Stimulated activated CD4-positive, alpha-beta T cell treated with anti-CD3 and anti-CD28 coated beads, Interleukin-4, amount 100 ng/mL, for 24 hours (primary cell): ENCODE data around the gene P3H1.
"Not testable (repeated sequence)": the region's sequence is repeated elsewhere in the genome, so short reads cannot be mapped to it uniquely, and the experiment has no call there.

Experiments used
- DNase-seq: peaks from one replicate; pipeline ENCODE4 v3.0.0-alpha.2; 2020

Gene P3H1

DNA sequence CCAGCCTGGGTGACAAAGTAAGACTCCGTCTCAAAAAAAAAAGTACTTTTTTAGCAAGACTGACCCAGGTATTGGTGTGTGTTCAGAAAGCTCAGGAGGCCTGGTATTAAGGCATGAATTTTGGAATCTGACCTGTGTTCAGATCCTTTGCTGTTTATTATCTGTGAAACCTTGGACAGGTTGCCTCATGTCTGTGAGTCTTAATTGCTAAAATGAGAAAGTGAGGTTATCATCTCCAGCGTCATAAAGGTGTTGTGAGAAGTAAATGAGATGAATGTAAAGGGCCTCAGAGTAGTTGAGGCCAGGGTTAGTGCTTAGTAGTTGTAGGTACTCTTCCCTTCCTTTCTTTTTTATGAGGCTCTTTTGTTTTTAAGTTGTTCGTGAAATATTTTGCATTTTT is 3.0 kb upstream of the P3H1 start:
- DNase-seq, result no peak

DNA sequence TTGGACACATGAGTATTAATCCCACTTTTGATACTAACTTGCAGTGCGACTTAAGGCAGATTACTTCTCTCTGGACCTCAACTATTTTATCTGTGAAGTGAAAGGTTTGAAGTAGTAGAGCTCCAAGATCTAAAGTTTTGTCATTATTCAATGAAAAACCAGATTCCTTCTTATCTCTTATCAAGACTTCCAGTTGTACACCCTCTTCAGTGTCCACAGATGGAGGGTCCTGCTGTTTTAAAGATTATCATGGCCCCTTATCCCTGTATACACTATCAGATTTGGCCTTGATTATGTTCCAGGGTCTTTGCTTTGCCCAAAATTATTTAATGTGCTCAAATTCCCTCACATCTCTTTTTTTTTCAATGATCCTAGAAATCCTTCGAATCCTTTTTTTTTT is 1.3 kb upstream of the P3H1 start:
- no peak for DNase-seq

DNA sequence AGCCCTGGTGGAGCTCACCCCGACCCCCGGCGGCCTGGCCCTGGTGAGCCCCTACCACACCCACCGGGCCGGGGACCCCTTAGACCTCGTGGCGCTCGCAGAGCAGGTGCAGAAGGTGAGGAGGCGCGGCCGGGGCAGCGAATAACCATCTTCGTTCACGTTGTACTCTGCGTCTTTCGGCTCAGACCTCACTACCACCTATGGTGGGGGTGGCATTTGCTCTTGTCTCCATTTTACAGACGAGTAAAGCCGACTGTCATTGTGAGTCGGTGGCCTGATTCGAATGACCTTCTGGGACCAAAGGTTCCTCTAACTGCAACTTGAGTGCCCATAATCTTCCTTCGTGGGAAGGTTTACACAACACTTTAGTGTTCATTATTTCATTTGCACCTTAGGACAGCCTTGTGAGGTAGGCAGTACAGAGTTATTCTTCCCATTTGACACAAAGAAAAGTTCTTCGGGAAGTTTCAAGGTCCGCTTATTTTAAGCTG is 727 bp upstream of the P3H1 start:
- no peak for DNase-seq

DNA sequence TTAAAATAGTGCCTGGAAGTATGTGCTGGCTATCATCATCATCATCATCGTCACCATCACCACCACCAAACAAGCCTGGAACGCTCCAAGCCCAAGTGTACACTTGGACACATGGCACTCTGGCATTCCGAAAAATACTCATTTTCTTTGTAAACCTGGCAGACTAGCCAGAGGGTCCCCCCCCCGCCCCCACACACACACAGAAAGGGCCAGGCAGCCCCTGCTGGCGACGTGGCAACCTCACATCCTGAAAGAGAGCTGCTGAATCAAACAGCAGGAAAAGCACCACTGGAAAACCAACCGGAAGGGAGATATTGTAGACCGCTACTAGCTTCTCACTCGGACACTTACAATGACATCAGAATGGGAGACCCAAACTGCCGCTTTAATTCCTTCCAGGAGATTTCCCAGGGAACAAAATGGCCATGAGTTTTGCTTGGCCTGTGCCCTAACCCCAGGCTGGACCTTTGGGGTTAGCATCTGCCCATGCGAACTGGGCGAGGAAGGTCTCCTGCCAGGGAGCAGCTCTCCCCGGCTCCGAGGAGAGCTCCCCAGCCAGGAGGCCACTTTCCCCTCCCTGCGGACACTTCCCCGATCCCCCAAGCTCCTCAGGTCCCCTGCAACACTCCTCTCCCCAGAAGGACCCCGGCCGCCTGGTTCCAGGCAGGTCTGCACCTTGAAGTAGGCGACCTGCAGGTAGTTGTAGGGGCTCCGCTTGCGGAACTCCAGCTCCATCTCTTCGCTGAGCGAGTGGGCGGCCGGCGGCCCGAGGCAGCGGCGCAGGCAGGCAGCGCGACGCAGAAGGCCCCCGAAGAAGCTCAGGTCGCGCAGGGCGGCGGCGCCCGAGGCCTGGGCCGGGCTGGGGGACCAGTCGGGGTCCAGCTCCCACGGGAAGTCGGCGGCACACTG is 742 bp downstream of the P3H1 start:
- peak; percentile 58 for DNase-seq

DNA sequence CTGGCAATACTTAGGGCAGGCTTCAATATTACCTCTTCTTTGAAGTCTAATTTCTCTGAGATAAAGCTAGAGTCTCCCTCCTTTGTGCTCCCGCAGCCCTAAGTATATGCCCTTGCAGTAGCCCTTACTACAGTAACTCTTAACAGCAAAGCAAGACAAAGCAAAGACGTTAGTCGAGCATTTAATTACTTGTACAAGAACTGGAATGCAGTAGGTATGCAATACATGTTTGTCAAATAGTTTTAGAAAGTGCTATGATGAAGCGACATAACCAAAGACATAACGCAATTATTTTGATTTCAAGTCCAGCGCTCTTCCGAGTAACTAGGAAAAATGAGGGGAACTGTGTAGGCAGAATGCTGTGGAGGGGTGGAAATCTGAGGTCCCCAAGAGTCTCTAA is 1.6 kb downstream of the P3H1 start:
- DNase-seq, result no peak

DNA sequence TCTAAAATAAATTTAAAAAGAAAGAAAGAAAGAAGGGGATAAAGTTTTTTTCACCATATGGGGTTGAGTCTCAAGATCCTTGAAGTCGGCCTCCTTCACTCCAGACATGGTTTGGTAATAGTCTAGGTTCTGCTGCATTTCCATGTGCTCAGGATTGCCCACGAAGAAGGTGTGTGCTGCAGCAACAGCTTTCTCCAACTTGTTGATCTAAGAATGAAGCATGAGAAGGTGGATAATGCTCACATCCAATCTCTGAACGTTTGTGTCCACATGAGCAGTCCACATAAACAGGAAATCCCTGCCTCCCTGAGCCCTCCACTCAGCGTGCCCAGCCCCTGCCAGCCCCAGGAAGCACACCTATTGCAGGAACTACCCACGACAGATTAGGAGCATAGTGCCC is 4.6 kb downstream of the P3H1 start:
- DNase-seq, result no peak

DNA sequence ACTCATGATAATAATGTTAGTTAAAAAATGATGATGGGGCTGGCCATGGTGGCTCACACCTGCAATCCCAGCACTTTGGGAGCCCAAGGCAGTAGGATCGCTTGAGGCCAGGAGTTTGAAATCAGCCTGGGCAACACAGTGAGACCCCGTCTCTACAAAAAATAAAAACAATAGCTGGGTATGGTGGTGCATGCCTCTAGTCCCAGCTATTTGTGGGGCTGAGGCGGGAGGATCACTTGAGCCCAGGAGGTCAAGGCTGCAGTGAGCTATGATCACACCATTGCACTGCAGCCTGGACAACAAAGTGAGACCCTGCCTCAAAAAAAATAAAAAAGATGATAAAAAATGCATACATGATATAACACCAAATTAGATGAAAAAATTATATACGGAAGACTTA is 5.3 kb downstream of the P3H1 start:
- DNase-seq, result no peak

DNA sequence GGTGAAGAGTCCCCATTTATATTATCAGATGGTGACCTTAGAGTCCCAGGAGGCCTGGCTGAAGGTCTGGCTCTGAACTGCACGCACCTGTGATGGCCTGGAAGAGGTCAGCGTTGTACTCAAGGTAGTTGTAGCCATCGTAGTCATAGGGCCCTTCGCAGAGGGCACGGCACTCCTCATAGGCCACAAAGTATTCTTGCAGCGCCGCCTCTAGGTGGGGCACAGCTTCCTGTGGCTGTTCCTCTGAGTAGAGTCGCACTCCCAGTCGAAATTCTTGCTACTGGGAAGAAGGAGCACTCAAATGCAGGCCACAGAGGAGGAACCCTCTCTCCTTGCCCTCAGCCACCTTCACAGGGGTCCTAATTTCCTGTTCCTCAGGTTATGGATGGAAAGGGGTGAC is 7.7 kb downstream of the P3H1 start:
- no peak for DNase-seq

DNA sequence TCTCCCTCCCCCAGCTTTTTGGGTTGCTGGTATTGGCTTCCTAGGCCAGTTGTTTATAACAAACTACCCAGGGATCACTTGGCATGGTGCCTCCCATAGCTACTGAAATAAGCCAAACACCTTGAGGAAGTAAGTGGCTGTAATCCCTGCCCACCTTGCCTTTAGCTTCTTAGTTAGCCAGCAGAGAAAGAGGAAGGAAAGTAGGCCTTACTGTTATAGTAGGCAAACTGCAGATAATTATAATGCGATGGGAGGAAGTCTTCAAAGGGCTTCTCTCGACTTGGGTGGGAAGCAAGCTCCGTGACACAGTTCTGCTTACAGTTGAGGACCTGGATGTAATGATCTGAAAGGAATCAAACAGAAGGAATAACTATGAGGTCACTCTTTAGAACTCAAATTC is 8.2 kb downstream of the P3H1 start:
- no peak for DNase-seq

DNA sequence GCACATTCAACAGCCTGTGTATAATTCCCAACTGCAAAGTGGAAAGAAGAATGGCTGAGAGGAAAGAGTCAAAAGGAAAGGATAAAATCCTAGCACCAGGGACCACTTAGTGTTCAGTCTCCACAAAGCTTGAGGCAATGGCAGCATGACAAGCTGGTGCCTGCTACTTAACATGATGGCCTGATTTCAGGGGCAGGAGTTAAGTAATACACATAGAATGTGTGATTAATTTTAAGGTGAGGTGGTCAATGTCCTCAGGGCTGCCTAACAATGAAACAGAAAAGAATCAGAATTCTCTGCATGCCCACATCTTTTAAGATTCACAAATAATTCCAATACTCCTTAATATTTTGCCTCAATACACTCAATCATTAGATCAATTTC is 8.9 kb downstream of the P3H1 start:
- no peak for DNase-seq

DNA sequence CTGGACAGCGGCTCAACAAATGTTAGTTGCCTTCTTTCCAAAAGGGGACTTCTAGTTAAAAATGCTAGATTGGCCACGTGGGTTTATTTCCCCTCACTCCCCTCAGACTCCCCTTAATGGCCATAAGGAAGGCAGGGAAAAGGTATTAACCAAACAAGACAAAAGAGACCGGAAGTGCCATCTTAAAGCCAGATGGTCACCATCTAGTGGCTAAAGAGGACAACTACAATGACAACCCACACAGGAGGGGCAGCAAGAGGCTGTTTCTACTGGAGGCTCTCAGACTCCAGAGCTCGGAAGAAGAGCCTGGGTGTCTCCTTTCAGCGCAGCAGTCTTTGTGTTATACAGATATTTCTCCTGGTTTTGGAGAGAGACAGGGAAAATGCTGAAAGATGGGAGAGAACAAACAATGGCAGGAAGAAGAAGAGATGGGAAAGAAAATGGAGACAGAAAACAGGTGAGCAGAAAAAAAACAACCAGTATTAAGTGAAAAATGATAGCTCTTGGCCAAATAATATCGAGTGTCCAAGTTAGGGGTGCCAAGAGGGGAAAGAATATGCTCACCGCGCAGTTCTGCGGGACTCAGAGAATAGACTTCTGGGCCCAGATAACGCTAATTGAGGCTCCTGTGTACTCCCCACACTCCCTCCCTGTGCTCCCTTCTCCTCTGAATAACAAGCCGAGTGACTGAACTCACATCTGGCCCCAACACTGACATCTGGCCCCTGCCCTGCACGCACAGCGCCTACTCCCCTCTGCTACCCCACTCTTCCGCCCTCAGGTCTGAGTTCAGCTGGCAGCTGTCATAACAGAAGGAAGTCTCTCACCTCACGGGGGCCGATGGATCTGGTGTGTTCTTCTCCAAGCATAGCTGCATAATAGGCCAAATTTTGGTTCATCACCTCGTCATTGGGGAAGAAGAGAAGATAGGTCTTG is 9.6 kb downstream of the P3H1 start:
- no peak for DNase-seq

DNA sequence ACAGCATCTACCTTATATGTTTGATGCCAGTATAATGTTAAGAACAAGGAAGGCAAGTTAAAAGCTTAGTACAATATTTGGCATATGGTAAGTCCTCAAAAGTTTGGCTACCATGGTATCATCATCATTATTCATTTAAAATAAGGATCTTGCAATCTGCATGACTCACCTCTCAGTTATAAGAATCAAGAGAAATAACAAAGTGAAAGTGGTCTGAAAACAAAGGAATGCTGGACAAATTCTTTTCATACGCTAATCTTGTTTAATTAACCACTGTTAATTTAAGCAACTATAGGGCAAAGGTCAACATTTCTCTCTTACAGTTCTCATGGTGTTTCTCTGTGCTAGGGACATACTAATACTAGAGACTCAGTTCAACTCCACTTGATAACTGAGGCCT is 13.8 kb downstream of the P3H1 start:
- DNase-seq, result no peak

DNA sequence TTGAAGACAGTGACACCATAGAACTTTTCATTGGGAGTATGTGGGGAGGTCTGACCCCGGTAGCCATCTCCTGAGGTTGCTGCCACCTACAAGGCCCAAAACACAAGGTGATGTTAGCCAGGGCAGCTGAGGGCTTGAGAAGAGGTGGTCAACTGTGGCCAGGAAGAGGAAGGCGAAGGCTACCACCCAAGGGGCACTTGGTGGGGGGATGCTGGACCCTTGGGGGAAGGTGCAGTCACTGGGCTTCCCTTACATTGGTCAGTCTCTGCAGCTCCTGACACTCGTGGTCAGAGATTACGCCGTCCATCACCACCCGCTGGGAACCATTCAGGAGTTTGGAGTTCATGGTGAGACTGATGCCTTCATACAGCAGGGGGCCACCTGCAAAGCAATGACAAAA is 14.5 kb downstream of the P3H1 start:
- no peak for DNase-seq

DNA sequence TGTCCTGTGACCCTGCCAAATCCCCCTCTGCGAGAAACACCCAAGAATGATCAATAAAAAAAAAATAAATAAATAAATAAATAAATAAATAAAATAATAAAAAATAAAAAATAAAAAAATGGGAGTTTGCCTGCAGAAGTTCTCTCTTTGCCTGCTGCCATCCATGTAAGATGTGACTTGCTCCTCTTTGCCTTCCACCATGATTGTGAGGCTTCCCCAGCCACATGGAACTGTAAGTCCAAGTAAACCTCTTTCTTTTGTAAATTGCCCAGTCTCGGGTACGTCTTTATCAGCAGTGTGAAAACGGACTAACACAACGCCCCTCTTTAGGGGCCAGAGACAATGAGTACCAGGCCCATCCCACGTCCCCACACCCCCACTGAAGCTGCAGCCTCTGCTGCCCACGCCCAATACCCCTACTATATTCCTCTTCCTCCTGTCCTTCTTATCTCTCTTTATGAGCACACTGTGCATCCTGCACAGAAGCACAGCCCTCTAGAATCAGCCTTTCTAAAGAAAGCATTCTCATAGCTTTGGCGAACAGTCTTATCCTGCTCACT is 15.2 kb downstream of the P3H1 start:
- DNase-seq, result not testable (repeated sequence)

DNA sequence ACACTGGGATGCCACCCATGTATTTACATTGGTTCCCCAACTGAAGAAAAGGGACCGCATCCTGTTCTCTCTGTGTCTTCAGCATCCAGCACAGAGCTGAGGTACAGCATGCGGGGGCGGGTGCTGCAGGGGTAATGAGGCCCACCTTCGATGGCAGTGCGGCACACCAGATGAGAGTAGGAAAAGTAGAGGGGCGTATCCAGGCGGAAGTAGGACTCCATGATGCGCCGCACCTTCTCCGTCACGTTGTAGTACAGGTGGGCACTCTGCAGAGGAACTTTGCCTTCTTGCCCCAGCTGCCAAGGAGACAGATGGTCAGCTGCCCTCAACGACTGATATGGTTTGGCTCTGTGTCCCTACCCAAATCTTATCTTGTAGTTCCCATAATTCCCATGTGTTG is 16.8 kb downstream of the P3H1 start:
- no peak for DNase-seq

DNA sequence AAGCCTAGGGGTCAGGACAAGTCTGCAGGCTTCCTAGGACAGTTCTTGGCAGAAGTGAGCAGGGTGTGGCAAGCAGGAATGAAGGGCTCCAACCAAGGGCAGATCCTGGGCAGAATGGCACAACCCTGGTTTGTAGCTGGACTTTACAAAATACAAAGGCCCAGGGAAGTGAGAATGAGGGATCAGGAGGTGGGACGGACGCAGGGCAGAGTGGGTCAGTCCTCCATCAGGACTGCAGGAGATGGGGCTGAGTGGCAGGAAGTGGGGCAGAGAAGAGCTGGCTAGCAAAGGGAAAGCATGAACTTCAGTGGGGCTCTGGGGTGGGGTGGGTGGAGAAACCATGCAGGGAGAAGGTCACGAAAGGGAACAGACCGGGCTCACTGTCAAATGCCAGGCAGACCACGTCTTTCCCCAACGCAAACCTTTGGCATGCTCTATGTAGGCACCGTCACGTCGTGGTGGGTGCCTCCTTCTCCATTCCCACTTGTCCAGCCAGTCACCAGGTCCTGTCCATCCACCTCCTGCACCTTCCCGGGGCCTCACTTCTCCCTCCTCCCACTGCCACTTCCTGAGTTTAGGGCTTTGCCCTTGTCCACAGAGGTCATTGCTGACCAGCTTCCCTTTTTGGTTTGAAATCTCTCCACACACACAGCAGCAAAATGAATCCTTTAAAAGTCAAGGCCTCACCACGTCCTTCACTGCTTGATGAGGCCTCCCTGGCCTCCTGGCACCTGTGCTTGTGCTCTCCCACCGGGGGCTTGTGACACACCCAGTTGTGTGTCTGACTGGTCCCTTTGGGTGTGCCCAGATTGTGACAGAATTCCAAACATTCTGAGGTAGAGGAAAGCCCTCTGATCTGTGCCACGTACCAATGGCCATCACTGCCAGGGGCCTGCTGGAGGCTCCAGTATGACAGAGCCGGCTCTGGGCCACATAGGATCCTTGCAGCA is 18.1 kb downstream of the P3H1 start:
- no peak for DNase-seq

DNA sequence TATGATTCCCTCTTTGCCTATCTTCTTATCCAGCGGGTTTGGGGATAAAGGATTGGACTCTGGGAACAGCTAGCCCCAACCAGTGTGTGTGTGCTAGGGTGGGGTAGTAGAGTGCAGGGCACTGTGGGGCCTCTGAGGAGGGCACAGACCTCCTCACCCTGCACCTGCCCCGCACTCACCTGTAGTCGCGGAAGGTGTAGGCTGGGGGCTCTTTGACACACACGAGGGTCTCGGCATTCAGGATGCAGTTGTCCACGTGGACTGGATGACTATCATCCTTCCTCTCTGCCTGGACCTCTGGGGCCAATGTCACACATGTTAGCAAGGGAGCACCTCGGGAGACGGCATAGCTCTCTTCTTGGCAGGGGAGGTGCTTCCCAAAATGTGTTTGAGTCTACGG is 18.8 kb downstream of the P3H1 start:
- no peak for DNase-seq

DNA sequence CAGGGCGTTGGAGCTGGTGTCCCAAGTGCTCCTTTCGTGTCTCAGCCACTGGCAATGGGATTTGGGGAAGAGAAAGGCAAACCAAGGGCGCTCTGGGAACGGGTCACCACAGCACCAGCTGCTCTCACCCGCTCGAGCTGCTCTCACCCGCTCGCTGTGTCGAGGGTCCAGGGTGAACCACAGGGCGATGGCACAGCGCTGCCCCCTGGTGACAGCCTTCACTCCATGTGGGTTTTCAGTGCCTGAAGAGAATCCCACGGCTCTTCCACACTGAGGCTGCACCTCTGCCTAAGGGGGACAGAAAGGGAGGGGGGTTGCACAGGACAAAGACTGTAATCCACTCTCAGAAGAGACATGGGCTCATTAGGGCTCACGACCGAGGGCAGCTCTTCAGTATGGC is 19.7 kb downstream of the P3H1 start:
- DNase-seq, result peak; percentile 48

DNA sequence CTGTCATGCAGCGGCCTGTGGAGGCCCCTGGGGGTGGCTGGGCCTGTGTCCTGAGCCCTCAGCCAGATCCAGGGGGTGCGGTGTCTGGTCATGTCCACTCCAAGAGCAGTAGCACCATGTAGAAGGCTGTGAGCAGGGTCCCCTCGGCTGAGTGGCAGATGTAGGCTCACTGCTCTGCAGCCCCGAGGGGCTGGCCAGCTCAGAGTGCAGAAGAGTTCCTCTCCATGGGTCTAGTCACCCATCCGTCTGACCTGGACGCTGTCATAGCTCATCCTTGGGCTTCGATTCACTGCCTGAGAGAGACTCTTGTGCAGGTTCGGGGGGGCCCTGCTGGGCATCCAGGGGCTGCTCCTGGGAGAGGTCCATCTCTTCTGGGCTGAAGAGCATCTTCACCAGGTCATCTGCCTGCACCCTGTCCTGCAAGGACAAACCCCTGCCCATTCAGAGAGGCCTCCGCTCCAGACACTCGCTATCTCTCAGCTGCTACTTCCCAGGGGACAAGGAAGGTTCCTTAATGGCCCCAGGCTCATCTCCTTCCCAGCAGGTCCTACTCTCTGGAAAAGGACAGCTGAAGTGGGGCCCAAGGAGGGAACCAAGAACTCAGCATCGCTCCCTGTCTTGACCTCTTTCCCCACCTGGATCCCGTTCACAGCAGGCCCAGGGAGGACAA is 20.3 kb downstream of the P3H1 start:
- DNase-seq, result no peak

DNA sequence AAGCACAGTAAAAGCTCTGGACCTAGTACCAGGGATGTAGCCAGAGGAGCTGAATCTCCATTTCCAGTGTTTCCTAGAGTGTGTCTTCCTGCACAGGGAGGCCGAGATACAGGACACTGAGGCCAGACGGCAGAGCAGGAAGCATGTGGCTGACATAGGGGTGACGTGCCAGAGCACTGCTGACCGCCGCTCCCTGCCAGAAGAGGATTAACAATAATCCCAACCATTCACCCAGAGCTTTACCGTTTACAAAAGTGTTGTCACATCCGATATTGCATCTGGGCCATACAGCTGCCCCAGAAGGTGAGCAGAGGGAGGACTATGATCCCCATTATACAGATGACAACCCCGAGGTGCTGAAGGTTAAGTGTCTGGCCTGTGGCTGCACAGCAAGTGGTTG is 21.0 kb downstream of the P3H1 start:
- no peak for DNase-seq

DNA sequence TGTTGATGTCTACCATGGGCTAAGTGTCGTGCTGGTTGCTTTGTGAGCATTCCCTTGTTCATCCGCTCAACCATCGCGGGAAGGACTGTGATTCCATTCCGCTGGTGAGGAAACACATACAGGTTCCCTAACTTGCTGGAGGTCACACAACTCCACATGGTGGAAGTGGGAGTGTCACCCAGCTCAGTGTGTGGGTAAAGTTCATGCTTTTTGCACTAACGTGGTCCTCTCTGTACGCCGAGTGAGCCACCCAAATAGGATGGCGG is 22.7 kb downstream of the P3H1 start:
- no peak for DNase-seq
